GM13976 (cell line): ENCODE data around the gene ZNF518B.
A peak's percentile ranks its signal among the peaks of the same experiment; 100 is the strongest.

Source experiments
- DNase-seq: peaks from one replicate; pipeline ENCODE4 v3.0.0; 2012; ENCODE audit warnings: low spot score
- in situ Hi-C: fragments of 300-500 bp; cut with MboI; formaldehyde crosslinking; loops from one replicate; pipeline ENCODE4 v1.12.0; 2022; ENCODE audit warnings: low sequenced_read_pairs, mixed read lengths, inconsistent platforms; ENCODE audit not compliant: unreplicated experiment
- TF ChIP-seq, protein P1 (sequence below): IDR thresholded peaks from 2 replicates; pipeline ENCODE4 v1.5.1; 2012; ENCODE audit warnings: borderline replicate concordance, mild to moderate bottlenecking; ENCODE audit not compliant: insufficient read depth; ENCODE audit errors: extremely low read depth, missing control alignments, control extremely low read depth

ZNF518B gene, protein sequence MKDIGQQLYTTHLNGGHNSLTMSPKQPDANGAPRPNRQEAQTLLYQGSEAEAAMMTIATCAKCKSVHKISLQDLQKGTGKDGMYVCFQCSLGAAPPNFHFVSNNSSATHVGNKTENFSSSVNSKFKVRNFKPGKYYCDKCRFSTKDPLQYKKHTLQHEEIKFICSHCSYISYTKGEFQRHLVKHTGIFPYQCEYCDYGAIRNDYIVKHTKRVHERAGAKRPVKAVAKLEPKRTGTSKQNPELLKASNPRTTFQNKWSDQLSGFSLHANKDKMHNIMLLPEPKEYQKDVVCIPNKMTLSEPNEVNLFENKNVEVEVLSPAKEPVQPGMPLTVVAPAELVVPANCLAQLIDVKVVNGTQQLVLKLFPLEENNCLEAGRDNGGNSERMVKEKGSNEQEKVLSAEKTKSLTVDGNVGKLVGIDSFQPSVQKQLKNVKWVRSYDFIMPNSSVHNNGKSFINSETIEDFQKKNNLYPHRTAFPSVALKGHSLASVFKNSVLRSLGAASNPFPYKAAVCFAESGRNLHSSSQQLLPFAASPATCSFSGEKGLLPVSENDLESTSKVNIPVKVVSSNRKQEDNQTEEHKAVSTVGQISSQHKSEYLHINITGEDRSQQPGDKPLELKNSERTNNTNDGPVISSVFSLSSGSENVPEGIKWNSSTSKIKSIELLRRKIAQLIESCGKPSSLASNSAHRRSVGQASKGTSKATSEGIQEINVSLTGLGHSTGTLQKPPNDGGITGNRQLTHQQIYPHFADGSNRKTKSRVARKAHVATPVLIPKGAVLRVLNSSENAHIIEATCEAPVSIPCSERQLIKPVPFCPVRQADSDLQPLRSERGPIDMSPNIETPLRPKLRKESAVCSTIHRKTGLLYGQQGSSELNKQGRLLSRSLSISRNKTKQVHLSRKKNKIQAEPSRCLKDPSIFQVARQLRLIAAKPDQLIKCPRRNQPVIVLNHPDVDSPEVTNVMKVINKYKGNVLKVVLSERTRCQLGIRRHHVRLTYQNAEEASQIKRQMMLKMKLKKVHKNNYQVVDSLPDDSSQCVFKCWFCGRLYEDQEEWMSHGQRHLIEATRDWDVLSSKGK

GRCh38 chr4:10457255-10457801 lies at the start of gene ZNF518B:
Gene ZNF518B (minus strand): TSS chr4:10457426. CDS start chr4:10446328, 11,098 bp downstream.
- TF ChIP-seq, protein P1, sequence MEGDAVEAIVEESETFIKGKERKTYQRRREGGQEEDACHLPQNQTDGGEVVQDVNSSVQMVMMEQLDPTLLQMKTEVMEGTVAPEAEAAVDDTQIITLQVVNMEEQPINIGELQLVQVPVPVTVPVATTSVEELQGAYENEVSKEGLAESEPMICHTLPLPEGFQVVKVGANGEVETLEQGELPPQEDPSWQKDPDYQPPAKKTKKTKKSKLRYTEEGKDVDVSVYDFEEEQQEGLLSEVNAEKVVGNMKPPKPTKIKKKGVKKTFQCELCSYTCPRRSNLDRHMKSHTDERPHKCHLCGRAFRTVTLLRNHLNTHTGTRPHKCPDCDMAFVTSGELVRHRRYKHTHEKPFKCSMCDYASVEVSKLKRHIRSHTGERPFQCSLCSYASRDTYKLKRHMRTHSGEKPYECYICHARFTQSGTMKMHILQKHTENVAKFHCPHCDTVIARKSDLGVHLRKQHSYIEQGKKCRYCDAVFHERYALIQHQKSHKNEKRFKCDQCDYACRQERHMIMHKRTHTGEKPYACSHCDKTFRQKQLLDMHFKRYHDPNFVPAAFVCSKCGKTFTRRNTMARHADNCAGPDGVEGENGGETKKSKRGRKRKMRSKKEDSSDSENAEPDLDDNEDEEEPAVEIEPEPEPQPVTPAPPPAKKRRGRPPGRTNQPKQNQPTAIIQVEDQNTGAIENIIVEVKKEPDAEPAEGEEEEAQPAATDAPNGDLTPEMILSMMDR, result no peak
- DNase-seq, result peak; percentile 92
- in situ Hi-C loops, result no loop called here

GRCh38 chr4:10506077-10506476 lies 48.9 kb upstream of the ZNF518B start:
- DNase-seq, result no peak
- TF ChIP-seq, protein P1, result no peak
- in situ Hi-C loops, result no loop called here

DNA sequence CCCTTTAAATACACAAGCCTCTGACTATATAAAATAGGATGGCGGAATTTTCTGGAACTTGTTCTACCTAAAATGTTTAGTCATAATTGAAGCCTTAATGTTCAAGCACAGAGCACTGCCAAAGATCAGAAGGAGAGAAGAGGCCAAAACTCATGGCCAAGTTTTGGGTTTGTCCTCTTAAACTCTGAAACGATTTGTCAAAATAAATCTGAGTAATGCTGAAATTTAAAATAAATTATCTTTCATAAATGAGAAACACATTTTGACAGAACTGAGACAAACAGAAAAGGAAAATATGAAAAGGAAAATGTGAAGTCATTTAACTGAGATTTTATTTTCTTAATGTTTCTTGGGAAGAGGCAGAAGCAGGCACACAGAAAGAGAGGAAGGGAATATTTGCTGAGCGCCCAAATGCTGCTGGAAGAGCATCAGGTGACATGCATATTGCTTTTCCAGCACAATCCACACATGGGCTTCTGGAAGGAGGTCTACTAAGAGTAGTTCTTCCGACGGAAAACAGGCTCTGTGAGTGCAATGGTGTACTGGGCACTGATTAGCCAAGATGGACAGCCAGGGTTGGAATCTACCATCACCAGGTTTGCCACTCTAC lies 47.4 kb upstream of the ZNF518B start:
- TF ChIP-seq, protein P1, result no peak
- in situ Hi-C loops, result no loop called here
- no peak for DNase-seq

DNA sequence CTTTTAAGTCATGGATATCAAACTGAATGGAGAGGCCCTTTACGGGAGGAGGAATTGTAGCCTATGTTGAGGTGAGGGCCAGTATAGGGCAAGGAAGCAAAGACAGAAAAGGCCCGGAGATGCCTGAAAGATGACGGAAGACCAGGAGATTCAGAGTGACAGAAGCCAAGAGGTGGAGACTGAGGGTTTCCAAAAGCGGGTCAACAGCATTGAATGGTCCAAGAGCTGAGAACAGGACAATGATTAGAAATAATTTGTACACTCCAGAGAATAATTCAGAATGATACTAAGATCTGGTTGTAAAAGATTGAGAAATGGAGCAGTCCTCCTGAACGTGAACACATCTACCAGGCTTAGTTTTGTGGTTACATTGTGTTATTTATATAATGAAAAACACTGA lies 45.5 kb upstream of the ZNF518B start:
- in situ Hi-C loops, result no loop called here
- DNase-seq, result no peak
- TF ChIP-seq, protein P1, result no peak

DNA sequence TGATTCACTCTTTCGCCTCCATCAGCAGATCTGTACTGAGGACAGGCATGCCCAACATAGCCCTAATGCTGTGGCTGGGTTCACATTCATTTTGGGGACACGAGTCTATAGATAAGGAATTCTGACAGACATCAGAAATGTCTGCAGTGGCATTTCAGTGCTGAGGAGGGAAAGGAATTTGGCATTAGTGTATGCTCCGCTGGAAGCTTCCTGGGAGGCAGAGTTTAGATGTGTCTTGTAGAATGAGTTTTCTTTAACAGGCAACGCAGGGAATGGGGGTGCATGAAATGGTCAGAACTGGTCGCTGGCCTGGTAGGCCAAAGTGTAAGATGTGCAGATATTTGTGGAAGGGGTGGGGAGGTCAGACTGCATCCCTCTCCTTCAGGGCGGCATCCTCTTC lies 43.5 kb upstream of the ZNF518B start:
- no peak for DNase-seq
- in situ Hi-C loops, result no loop called here
- TF ChIP-seq, protein P1, result no peak

DNA sequence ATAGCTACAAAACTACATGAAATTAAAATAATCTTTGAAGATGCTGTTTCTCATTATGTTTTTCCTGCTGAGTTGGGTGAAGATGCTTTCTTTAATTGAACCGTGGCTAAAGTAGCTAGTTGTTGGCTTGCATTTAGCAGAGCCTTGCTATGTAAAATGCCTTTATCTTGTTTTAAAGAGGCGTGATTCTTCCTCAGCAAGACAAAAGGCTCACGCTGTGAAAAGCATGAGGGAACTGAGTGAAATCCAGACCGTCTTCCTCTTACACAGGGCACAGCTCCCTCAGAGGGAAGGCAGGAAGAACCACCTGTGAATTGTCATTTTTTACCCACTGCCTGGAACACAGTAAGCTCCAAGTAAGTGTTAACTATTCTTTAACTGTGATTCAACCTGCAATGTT lies 39.0 kb upstream of the ZNF518B start:
- in situ Hi-C loops, result no loop called here

More for the DNA sequence above, 39.0 kb upstream of the ZNF518B start:
- no peak for DNase-seq
- TF ChIP-seq, protein P1, result no peak
